Skin epidermis (tissue), 12 donors: Measurements from ENCODE around the gene FTCD.

Experiments
- H3K27ac ChIP-seq, 21 experiments: fragments of 200-600 bp; sonication (generic) in 11 of 21; one replicate each; pipeline ENCODE4 v1.5.0; 2020; ENCODE audit warnings: mild to moderate bottlenecking in 3 of 21, inconsistent platforms in 2 of 21, moderate library complexity in 2 of 21
- H3K4me3 ChIP-seq, 7 experiments: fragments of 200-600 bp; sonication (generic) in 2 of 7; one replicate each; pipeline ENCODE4 v1.5.0; 2020; ENCODE audit warnings: inconsistent platforms in 2 of 7, mild to moderate bottlenecking in 2 of 7, moderate library complexity in 1 of 7

The FTCD gene

GRCh38 chr21:46128106-46128932 is 27.1 kb downstream of the FTCD start:
- H3K27ac ChIP-seq = no peak overlapping the region

GRCh38 chr21:46127239-46128105 is 27.9 kb downstream of the FTCD start:
- H3K4me3 ChIP-seq = no peak overlapping the region
- H3K27ac ChIP-seq = no peak overlapping the region

More at GRCh38 chr21:46128106-46128932, 27.1 kb downstream of the FTCD start:
- no peak overlapping the region for H3K4me3 ChIP-seq

GRCh38 chr21:46126309-46127238 is 28.8 kb downstream of the FTCD start:
- Histone ChIP-seq H3K4me3 (no peak overlapping the region), H3K27ac (no peak overlapping the region)

GRCh38 chr21:46125846-46126301 is 29.5 kb downstream of the FTCD start:
- H3K27ac ChIP-seq = no peak overlapping the region
- no peak overlapping the region for H3K4me3 ChIP-seq

GRCh38 chr21:46124926-46125845 is 30.2 kb downstream of the FTCD start:
- peak overlapping the region in 1 of 21 experiments; percentile 16 for H3K27ac ChIP-seq
- no peak overlapping the region for H3K4me3 ChIP-seq

- Histone ChIP-seq H3K27ac (peak overlapping the region in 1 of 21 experiments; percentile 16), H3K4me3 (no peak overlapping the region)
These were observed 31.1 kb downstream of the FTCD start for GRCh38 chr21:46124083-46124925.

GRCh38 chr21:46122758-46123683 is 32.4 kb downstream of the FTCD start:
- no peak overlapping the region for H3K4me3 ChIP-seq
- H3K27ac ChIP-seq = peak overlapping the region in 4 of 21 experiments; percentile 9 to 54 (median 23)

GRCh38 chr21:46122237-46122671 is 33.1 kb downstream of the FTCD start:
- H3K27ac ChIP-seq = peak overlapping the region in 4 of 21 experiments; percentile 9 to 54 (median 23)
- H3K4me3 ChIP-seq = no peak overlapping the region

- H3K4me3 ChIP-seq = no peak overlapping the region
These were observed 33.8 kb downstream of the FTCD start for GRCh38 chr21:46121286-46122221.

GRCh38 chr21:46120301-46121285 is 34.8 kb downstream of the FTCD start:
- Histone ChIP-seq H3K4me3 (no peak overlapping the region), H3K27ac (peak overlapping the region in 7 of 21 experiments; percentile 0 to 74 (median 44))

More at GRCh38 chr21:46121286-46122221, 33.8 kb downstream of the FTCD start:
- H3K27ac ChIP-seq = peak overlapping the region in 6 of 21 experiments; percentile 28 to 74 (median 49)

GRCh38 chr21:46119637-46120271 is 35.6 kb downstream of the FTCD start:
- Histone ChIP-seq H3K4me3 (no peak overlapping the region), H3K27ac (peak overlapping the region in 4 of 21 experiments; percentile 14 to 74 (median 58))

GRCh38 chr21:46119144-46119636 is 36.2 kb downstream of the FTCD start:
- peak overlapping the region in 6 of 21 experiments; percentile 5 to 74 (median 18) for H3K27ac ChIP-seq
- H3K4me3 ChIP-seq = no peak overlapping the region
